ENCODE results near the gene SMYD3. TPM values are rescaled to one million over a fixed set of nuclear protein-coding genes. Genes with fewer than 3 reads are reported as not detected.

SMYD3 gene
- total RNA-seq, 1 donor from 2014 or later: 23.8 TPM

DNA sequence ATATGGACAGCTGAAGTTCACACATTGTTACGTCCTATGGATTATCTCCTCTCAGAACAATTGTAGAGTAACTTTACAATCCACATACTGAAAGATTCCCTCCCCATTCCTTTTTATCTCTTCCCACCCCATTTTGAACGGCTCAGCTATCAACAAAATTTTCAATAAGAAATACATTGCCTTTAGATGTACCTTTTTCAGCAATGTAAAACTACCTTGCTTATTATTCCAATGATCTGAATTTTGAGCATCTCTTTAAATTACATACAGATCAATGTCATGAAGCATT is 503.7 kb downstream of the SMYD3 start:
- no peak for TF ChIP-seq CTCF (conservative IDR thresholded peaks at IDR 0.05; ENCODE audit: low read depth, low read length)
- no peak overlapping the region for H3K4me3 ChIP-seq (ENCODE audit: low read depth, low read length)
- no peak for DNase-seq (ENCODE audit: low read depth)

DNA sequence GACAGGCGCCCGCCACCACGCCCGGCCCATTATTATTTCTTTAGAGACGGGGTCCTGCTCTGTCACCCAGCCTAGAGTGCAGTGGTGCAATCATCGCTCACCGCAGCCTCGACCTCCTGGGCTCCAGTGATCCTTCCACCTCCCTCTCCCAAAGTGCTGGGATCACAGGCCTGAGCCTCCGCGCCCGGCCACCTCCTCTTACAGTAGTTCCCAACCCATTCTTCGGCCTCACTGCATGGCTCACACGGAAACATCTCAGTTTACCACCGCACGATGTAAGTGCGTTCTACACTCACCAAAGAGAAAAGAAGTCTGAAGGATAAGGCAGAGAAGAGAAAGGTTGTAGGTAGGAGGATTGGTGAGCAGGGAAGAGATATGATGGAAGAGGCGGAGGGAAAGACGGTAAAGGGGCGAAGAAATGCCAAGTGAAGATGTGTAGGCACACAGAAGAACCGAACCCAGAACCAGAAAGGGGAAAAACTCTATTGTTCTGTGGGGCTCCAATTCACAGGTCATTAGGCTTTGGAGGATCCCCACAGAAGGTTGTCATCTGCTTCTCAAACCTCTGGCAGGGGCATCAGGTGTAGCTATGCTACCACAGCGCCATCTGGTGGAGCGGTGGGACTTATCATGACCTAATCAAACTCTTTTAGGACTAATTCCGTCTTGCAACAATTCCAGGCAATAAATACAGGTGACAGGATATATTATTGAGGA is 504.2 kb downstream of the SMYD3 start:
- H3K4me3 ChIP-seq (ENCODE audit: low read depth, low read length): no peak overlapping the region
- peak; percentile 95 for TF ChIP-seq CTCF (conservative IDR thresholded peaks at IDR 0.05; ENCODE audit: low read depth, low read length)
- no peak for DNase-seq (ENCODE audit: low read depth)

GRCh38 chr1:246001837-246002230 is 505.2 kb downstream of the SMYD3 start:
- no peak for DNase-seq (ENCODE audit: low read depth)
- TF ChIP-seq CTCF (conservative IDR thresholded peaks at IDR 0.05; ENCODE audit: low read depth, low read length): no peak
- no peak overlapping the region for H3K4me3 ChIP-seq (ENCODE audit: low read depth, low read length)

GRCh38 chr1:246001142-246001836 is 505.8 kb downstream of the SMYD3 start:
- no peak overlapping the region for H3K4me3 ChIP-seq (ENCODE audit: low read depth, low read length)
- no peak for TF ChIP-seq CTCF (conservative IDR thresholded peaks at IDR 0.05; ENCODE audit: low read depth, low read length)
- DNase-seq (ENCODE audit: low read depth): no peak

DNA sequence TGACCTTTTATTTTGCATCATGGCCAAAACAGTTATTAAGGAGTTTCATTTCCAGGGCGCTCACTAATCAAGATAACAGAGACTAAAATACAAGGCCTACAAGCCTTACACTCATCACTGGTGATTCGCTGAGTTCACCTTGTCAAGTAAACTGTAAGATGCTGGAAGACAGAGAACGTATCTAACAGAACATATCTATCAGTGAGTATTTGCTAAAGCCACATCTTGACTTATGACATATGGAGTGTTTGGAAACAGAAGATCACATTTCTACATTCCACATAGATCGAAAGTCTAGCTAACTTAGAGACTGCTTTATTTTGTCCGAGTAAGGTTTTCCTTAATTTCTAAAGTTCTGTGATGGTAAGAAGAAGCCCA is 506.5 kb downstream of the SMYD3 start:
- TF ChIP-seq CTCF (conservative IDR thresholded peaks at IDR 0.05; ENCODE audit: low read depth, low read length): no peak
- H3K4me3 ChIP-seq (ENCODE audit: low read depth, low read length): no peak overlapping the region
- DNase-seq (ENCODE audit: low read depth): no peak

- H3K4me3 ChIP-seq (ENCODE audit: low read depth, low read length): no peak overlapping the region
- TF ChIP-seq CTCF (conservative IDR thresholded peaks at IDR 0.05; ENCODE audit: low read depth, low read length): no peak
- no peak for DNase-seq (ENCODE audit: low read depth)
Measured at GRCh38 chr1:245999697-246000637, 507.1 kb downstream of the SMYD3 start.
